ENCODE data around the gene IFFO2. TPM values are rescaled to one million over a fixed set of nuclear protein-coding genes. Genes with fewer than 3 reads are reported as not detected.

Gene IFFO2
- total and polyA plus RNA-seq, 10 of the 15 experiments (the other 5 are each of a cell fraction or from before 2014, with no cell fraction given) = 1.2 to 18.4 (median 6.7) TPM

DNA sequence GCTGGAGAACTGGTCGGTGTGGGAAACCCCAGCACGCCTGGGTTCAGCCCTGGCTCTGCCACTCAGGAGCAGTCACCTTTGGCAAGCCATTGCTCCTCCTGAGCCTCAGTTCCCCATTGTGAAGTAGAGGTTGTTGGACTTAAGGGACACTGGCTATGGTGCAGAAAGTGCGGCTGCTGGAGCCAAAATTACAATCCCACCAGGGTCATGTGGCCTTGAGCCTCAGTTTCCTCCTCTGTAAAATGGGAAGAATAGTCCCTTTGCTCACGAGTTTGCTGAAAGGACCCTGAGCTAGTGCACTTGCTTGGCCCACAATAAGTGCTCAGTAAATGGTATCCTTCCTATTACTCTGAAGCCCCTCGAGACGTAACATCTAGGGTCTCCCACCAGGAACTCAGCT lies 82.4 kb downstream of the IFFO2 start (continued):
- TF ChIP-seq, protein P1, sequence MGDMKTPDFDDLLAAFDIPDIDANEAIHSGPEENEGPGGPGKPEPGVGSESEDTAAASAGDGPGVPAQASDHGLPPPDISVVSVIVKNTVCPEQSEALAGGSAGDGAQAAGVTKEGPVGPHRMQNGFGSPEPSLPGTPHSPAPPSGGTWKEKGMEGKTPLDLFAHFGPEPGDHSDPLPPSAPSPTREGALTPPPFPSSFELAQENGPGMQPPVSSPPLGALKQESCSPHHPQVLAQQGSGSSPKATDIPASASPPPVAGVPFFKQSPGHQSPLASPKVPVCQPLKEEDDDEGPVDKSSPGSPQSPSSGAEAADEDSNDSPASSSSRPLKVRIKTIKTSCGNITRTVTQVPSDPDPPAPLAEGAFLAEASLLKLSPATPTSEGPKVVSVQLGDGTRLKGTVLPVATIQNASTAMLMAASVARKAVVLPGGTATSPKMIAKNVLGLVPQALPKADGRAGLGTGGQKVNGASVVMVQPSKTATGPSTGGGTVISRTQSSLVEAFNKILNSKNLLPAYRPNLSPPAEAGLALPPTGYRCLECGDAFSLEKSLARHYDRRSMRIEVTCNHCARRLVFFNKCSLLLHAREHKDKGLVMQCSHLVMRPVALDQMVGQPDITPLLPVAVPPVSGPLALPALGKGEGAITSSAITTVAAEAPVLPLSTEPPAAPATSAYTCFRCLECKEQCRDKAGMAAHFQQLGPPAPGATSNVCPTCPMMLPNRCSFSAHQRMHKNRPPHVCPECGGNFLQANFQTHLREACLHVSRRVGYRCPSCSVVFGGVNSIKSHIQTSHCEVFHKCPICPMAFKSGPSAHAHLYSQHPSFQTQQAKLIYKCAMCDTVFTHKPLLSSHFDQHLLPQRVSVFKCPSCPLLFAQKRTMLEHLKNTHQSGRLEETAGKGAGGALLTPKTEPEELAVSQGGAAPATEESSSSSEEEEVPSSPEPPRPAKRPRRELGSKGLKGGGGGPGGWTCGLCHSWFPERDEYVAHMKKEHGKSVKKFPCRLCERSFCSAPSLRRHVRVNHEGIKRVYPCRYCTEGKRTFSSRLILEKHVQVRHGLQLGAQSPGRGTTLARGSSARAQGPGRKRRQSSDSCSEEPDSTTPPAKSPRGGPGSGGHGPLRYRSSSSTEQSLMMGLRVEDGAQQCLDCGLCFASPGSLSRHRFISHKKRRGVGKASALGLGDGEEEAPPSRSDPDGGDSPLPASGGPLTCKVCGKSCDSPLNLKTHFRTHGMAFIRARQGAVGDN (IDR thresholded peaks at IDR 0.05) = no peak
- TF ChIP-seq NR2C2 (IDR thresholded peaks at IDR 0.05; ENCODE audit: borderline replicate concordance, control insufficient read depth, insufficient read length, low read depth) (no peak), JUND (IDR thresholded peaks at IDR 0.05; ENCODE audit: low read depth, low read length) (no peak), CHD1 (IDR thresholded peaks at IDR 0.05; ENCODE audit: low read depth, low read length) (no peak)

DNA sequence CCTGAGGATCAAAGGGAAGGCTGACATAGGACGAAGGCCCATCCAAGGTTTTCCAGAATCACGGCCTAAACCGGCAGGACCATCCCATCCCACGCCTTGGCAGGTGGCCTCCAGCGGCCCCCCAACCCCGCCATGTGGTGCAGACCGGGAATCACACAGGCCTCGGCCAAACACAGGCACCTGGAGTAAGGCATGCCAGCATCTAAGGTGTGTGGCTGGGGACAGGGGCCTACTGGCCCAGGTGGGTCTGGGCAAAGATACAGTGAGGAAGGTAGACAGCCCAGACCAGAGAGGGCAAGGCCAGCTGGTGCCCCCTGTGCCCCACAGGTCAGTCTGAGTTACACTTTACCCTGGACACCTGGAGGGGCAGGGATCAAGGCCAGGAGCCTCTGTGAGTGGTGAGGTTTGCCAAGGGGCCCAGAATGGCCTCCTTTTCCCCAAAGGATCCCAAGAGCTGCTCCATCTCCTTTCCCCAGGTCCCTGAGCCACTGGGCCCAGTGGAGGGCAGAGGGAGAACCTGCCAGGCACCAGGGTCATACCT lies 84.3 kb downstream of the IFFO2 start:
- Histone ChIP-seq H3K4me2 (ENCODE audit: control insufficient read depth, insufficient read depth) (no peak overlapping the region), H3K4me1 (ENCODE audit: control insufficient read depth, insufficient read depth, low read length) (no peaks in the 10 kb centered on the region), H3K27me3 (replicated peaks in 1 of 2; ENCODE audit: control insufficient read depth in 2 of 2, insufficient read depth in 2 of 2, low read length in 1 of 2) (no peaks in the 10 kb centered on the region; a peak in 1 of 4 replicates), H4K20me1 (ENCODE audit: control insufficient read depth, insufficient read depth) (no peaks in the 10 kb centered on the region; the same call in 1 of the 2 replicates), H3K9ac (ENCODE audit: control insufficient read depth, insufficient read depth, low read length) (no peak overlapping the region), H3K27ac (ENCODE audit: control insufficient read depth, insufficient read depth) (no peak overlapping the region), H3K79me2 (ENCODE audit: control insufficient read depth, insufficient read depth, low read length) (no peaks in the 10 kb centered on the region), H2AFZ (ENCODE audit: control insufficient read depth, low read depth, low read length) (no peak overlapping the region), H3K4me3 (no peak overlapping the region), H3K9me3 (replicated peaks; ENCODE audit: control insufficient read depth, insufficient read depth, low read length) (no peaks in the 10 kb centered on the region), H3K36me3 (ENCODE audit: control insufficient read depth in 2 of 2, insufficient read depth in 2 of 2, low read length in 1 of 2) (no peaks in the 10 kb centered on the region)
- no TSS peak for BruUV-seq (replicated peaks)
- FAIRE-seq (no peak), DNase-seq (ENCODE audit: low read depth, low spot score) (no peak), ATAC-seq (no peak)
- ChIA-PET POLR2A (no interaction called here), CTCF (interaction anchor here (0.9 to 3.5 kb wide), 2 partner anchors 12 to 275 kb away, joined by 3 to 14 read pairs; no protein-coding TSS in a partner anchor), RAD21 (ENCODE audit: unreplicated experiment) (no interaction called here), SMC1A (ENCODE audit: uncharacterized antibody, unreplicated experiment) (interaction anchor here (0.7 kb wide), 1 partner anchor 369 kb away, joined by 3 read pairs; no protein-coding TSS in a partner anchor)
- TF ChIP-seq STAT3 (IDR thresholded peaks at IDR 0.05; ENCODE audit: low read depth, low read length) = no peak
- TF ChIP-seq SMC3 (IDR thresholded peaks at IDR 0.05; ENCODE audit: borderline replicate concordance, low read length) = no peak
- no peak for TF ChIP-seq TCF12 (IDR thresholded peaks at IDR 0.05; ENCODE audit: low read depth, low read length)
- TF ChIP-seq, protein P2, sequence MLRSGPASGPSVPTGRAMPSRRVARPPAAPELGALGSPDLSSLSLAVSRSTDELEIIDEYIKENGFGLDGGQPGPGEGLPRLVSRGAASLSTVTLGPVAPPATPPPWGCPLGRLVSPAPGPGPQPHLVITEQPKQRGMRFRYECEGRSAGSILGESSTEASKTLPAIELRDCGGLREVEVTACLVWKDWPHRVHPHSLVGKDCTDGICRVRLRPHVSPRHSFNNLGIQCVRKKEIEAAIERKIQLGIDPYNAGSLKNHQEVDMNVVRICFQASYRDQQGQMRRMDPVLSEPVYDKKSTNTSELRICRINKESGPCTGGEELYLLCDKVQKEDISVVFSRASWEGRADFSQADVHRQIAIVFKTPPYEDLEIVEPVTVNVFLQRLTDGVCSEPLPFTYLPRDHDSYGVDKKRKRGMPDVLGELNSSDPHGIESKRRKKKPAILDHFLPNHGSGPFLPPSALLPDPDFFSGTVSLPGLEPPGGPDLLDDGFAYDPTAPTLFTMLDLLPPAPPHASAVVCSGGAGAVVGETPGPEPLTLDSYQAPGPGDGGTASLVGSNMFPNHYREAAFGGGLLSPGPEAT (IDR thresholded peaks at IDR 0.05; ENCODE audit: low read depth) = no peak
- TF ChIP-seq JUND (IDR thresholded peaks at IDR 0.05; ENCODE audit: low read depth, low read length) = no peak
- no peak for TF ChIP-seq CBX5 (IDR thresholded peaks at IDR 0.05; ENCODE audit: low read depth)
- TF ChIP-seq NR2C2 (IDR thresholded peaks at IDR 0.05; ENCODE audit: borderline replicate concordance, control insufficient read depth, insufficient read length, low read depth) = no peak
- intact Hi-C loops (cut with micrococcal nuclease; ENCODE audit: unreplicated experiment) (no loop called here), in situ Hi-C loops (cut with MboI) (no loop called here)
- 67% methylated on average over 8 of the region's 8 CpGs for WGBS (ENCODE audit: insufficient coverage, insufficient replicate concordance, low lambda C conversion rate, missing lambda C conversion rate)

Data from GM12878 (cell line).